Fibroblast of lung (primary cell): ENCODE measurements around the gene SLC39A9. TPM values are rescaled to one million over a fixed set of nuclear protein-coding genes. Genes with fewer than 3 reads are reported as not detected.

ENCODE experiments used
- DNase-seq, 2 donors: peaks; one replicate each; pipeline versions ENCODE4 v3.0.0 to v3.0.0-alpha.2; 2010; ENCODE audit warnings: low read depth in 2 of 2
- H2AFZ ChIP-seq: 2 replicates; pipeline ENCODE4 v1.5.1; 2012; ENCODE audit warnings: low read length, control low read depth, inconsistent platforms
- H3K27ac ChIP-seq: 2 replicates; pipeline ENCODE4 v1.5.1; 2011; ENCODE audit warnings: low read length, control low read depth; ENCODE audit not compliant: insufficient read depth
- H3K27me3 ChIP-seq: 2 replicates; pipeline ENCODE4 v1.5.1; 2011; ENCODE audit warnings: mild to moderate bottlenecking, low read length; ENCODE audit not compliant: control insufficient read depth, insufficient read depth
- H3K36me3 ChIP-seq: 2 replicates; pipeline ENCODE4 v1.5.1; 2011; ENCODE audit warnings: low read length; ENCODE audit not compliant: control insufficient read depth, insufficient read depth
- H3K4me1 ChIP-seq: 2 replicates; pipeline ENCODE4 v1.5.1; 2011; ENCODE audit warnings: low read length; ENCODE audit not compliant: control insufficient read depth, insufficient read depth; ENCODE audit errors: extremely low read depth
- H3K4me2 ChIP-seq: 2 replicates; pipeline ENCODE4 v1.5.1; 2011; ENCODE audit warnings: low read length, control low read depth; ENCODE audit not compliant: insufficient read depth; ENCODE audit errors: extremely low read depth
- H3K4me3 ChIP-seq, 4 experiments: fragments of 200-600 bp in 1 of 4; sonication (generic) in 1 of 4; replicated peaks in 1 of 4; 2 replicates each; pipeline ENCODE4 v1.5.1; 2011 to 2016; ENCODE audit warnings: low read length in 4 of 4, low read depth in 3 of 4, mild to moderate bottlenecking in 3 of 4, control low read depth in 2 of 4, inconsistent platforms in 1 of 4, mixed read lengths in 1 of 4; ENCODE audit not compliant: insufficient read depth in 1 of 4; ENCODE audit errors: control extremely low read depth in 1 of 4
- H3K79me2 ChIP-seq: 2 replicates; pipeline ENCODE4 v1.5.1; 2012; ENCODE audit warnings: mild to moderate bottlenecking, low read length, inconsistent platforms; ENCODE audit not compliant: control insufficient read depth, insufficient read depth
- H3K9ac ChIP-seq: 2 replicates; pipeline ENCODE4 v1.5.1; 2011; ENCODE audit warnings: mild to moderate bottlenecking, low read length, control low read depth; ENCODE audit not compliant: insufficient read depth
- H3K9me3 ChIP-seq: 2 replicates; pipeline ENCODE4 v1.5.1; 2012; ENCODE audit warnings: low read depth, low read length; ENCODE audit not compliant: control insufficient read depth, insufficient read depth
- H4K20me1 ChIP-seq: 2 replicates; pipeline ENCODE4 v1.5.1; 2011; ENCODE audit warnings: low read length; ENCODE audit not compliant: control insufficient read depth, insufficient read depth; ENCODE audit errors: extremely low read depth
- CTCF ChIP-seq, 2 donors: IDR thresholded peaks in 1 of 2; conservative IDR thresholded peaks in 1 of 2; 1 replicate in 1 of 2; 2 replicates in 1 of 2; pipeline ENCODE4 v1.5.1; 2011 to 2012; ENCODE audit warnings: low read length in 2 of 2, control low read depth in 1 of 2, inconsistent platforms in 1 of 2, low read depth in 1 of 2, mild to moderate bottlenecking in 1 of 2
- EZH2 ChIP-seq: IDR thresholded peaks from 2 replicates; pipeline ENCODE4 v1.5.1; 2012; ENCODE audit warnings: low read length, control low read depth, mild to moderate bottlenecking; ENCODE audit errors: missing control alignments
- polyA plus RNA-seq, 2 donors: library from polyadenylated mRNA; depleted of rRNA in 1 of 2; stranded (reverse) in 1 of 2; unstranded in 1 of 2; fragments of >200 nt; gene quantifications; 2 replicates each; pipeline ENCODE4 v1.2.1, GENCODE V29; 2011 to 2012; ENCODE audit warnings: missing spikeins in 1 of 2
- total RNA-seq: library from RNA; depleted of rRNA; stranded (reverse); fragments of >200 nt; gene quantifications from 2 replicates; pipeline ENCODE4 v1.2.1, GENCODE V29; 2014

Gene SLC39A9
- total and polyA plus RNA-seq, 2 donors (not counting 1 experiment from before 2014, with no cell fraction given) = 81.9 to 104 TPM

- Histone ChIP-seq H3K36me3 (peaks cover 2% of the 10 kb centered on the region), H4K20me1 (no peaks in the 10 kb centered on the region), H3K4me1 (no peaks in the 10 kb centered on the region), H3K27ac (no peak overlapping the region), H3K4me3 (no peak overlapping the region), H3K9me3 (no peaks in the 10 kb centered on the region), H3K79me2 (no peaks in the 10 kb centered on the region), H2AFZ (no peak overlapping the region), H3K9ac (no peak overlapping the region), H3K4me2 (no peak overlapping the region), H3K27me3 (no peaks in the 10 kb centered on the region)
- DNase-seq = no peak
- TF ChIP-seq CTCF (conservative IDR thresholded peaks at IDR 0.05 in 1 of 2, IDR thresholded peaks at IDR 0.05 in 1 of 2; ENCODE audit: low read depth in 1 of 2, low read length in 2 of 2) (no peak), EZH2 (no peak)
Observed at GRCh38 chr14:69372146-69372545, 26.3 kb upstream of the SLC39A9 start.

GRCh38 chr14:69373104-69373503 is 25.4 kb upstream of the SLC39A9 start:
- Histone ChIP-seq H3K4me2 (no peak overlapping the region), H3K79me2 (no peaks in the 10 kb centered on the region), H3K27ac (no peak overlapping the region), H4K20me1 (no peaks in the 10 kb centered on the region), H3K27me3 (no peaks in the 10 kb centered on the region), H3K9ac (no peak overlapping the region), H3K4me3 (no peak overlapping the region), H3K9me3 (no peaks in the 10 kb centered on the region), H3K4me1 (no peaks in the 10 kb centered on the region), H3K36me3 (peaks cover 2% of the 10 kb centered on the region), H2AFZ (no peak overlapping the region)
- TF ChIP-seq CTCF (conservative IDR thresholded peaks at IDR 0.05 in 1 of 2, IDR thresholded peaks at IDR 0.05 in 1 of 2; ENCODE audit: low read depth in 1 of 2, low read length in 2 of 2) = no peak
- DNase-seq = no peak

GRCh38 chr14:69374235-69374634 is 24.3 kb upstream of the SLC39A9 start:
- H3K27me3 ChIP-seq = no peaks in the 10 kb centered on the region
- H3K4me3 ChIP-seq = no peak overlapping the region
- H3K4me1 ChIP-seq = no peaks in the 10 kb centered on the region
- no peak overlapping the region for H3K9ac ChIP-seq
- H3K9me3 ChIP-seq = no peaks in the 10 kb centered on the region
- no peak for DNase-seq
- H3K79me2 ChIP-seq = no peaks in the 10 kb centered on the region
- no peak overlapping the region for H3K4me2 ChIP-seq
- H3K36me3 ChIP-seq = peaks cover 2% of the 10 kb centered on the region
- TF ChIP-seq CTCF (conservative IDR thresholded peaks at IDR 0.05 in 1 of 2, IDR thresholded peaks at IDR 0.05 in 1 of 2; ENCODE audit: low read depth in 1 of 2, low read length in 2 of 2) (no peak), EZH2 (no peak)
- H2AFZ ChIP-seq = no peak overlapping the region
- no peaks in the 10 kb centered on the region for H4K20me1 ChIP-seq
- no peak overlapping the region for H3K27ac ChIP-seq
